Left hindlimb (tissue), 1 donor: ENCODE results near the gene ARHGAP15.

Experiments used
- DNase-seq: peaks from one replicate; pipeline ENCODE4 v3.0.0-alpha.2; 2018

ARHGAP15 gene

DNA sequence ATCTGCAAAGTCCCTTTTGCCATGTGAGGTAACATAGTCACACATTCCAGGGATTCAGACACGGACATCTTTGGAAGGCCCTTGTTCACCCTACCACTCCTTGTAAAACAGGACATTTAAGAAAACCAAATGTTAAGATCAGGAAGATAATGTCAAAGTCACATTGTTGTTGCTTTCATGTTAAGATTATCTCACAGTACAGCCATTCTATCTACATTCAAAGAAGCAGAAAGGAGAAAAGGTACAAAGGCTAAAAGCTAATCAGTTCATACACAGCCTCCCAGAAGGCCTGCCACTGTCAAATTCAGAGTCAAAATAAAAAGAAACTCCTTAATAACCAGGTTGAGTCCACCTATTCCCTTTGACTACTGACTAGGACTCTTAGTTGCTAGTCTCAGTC, 573.7 kb downstream of the ARHGAP15 start:
- DNase-seq: no peak

DNA sequence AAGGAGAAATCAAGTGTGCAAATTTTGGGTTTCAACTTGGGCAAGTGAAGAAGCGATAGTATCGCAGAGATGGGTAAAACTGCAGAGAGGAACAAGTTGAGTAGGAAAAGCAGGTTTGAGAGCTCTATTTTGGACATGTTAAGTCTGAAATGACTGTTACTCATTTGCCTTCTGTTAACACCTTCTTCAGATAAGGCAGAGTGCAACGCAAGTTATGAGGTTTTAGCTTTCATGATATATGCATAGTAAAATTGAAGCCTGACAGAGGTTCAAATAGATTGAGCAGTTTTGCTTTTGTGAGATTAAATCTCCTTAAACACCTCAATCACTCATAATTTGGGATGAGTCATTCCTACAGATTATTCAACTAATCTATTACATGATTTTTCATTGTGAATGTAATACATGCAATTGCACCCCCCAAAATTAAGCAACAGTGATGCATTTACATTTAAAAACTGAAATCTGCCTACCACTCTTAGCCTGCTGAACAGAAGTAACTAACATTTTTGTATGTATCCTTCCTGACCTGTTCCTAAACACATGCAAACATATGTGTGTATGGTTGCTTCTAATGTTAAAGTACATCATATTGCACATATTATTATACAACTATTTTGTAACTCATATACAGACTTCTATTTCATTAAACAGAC, 575.4 kb downstream of the ARHGAP15 start:
- no peak for DNase-seq

DNA sequence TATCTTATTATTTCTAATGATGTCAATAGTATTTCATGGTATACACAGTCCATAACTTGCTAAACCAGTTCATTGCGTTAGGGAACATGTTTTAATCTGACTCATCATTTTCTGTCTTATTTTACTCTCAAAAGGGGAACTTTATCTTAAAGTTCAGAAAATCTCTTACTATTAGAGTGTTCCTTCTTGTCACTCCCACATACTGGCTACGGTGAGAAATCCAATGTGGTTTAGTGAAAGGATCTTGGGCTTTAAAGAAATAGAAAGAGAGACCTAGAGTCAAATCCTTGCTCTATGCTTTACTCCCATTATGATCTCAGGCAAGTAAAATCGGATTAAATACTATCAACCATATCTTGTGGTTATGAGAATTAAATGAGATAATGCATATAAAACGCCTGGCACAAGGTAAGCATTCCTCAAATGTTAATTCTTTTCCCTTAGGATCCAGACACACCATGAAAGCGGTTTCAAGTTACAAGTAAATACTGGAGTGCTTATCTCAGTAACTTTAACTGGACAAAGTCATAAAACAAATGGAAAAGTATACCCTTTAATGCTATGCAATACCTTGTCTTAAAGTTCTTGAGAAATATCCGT, 576.0 kb downstream of the ARHGAP15 start:
- DNase-seq: no peak

DNA sequence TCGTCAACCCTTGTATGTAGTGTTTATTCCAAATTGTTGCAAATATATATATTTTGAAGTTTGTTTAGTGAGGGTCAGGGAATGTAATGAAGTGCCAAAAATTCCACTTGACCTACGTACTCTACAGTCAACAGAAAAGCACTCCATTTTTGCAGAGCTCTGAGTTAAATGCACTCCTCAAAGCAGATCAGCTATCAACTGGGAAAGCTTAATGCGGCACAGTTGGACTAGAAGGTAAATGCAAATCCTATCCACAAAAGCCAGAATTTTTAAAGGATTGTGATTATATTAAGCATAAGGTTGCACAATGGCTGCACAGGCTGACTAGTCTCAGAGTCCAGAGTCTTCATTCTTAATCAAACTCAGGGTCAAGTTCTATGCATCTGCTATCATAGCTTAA, 577.1 kb downstream of the ARHGAP15 start:
- DNase-seq: no peak

DNA sequence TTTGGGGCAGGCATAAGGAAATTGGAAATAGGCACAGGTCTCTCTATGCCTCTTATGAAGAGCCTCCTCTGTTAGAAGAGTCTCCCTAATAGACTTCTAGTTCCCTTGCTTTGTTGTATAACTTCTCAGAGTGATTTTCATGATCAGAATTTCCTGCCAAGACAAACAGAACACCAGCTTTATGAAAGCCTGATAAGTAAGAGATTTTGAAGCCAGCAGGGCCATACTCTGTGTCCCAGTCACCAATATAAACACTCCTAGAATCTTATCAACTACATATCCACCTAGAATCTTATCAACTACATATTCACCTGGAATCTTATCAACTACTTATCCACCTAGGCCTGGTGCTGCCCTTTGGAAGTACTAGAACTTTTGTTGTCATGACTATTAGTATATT, 579.5 kb downstream of the ARHGAP15 start:
- DNase-seq: no peak

DNA sequence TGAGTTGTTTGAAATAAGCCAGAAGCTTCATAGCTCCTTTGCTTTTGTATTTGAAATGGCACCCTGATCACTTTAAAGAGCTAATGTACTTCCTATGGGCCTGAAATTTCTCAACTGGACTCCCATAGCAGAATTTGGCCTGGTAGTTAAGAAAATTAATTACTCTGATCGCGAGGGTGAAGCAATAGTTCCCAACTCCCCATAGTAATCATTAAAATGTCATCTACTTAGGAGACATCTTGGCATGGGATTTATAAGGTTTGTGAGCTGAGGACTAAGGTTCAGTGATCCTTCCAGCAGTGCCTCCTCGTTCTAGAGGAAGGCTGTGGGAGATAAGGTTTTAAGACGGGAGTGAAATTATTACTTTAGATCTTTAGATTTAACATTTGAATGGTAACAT, 581.0 kb downstream of the ARHGAP15 start:
- no peak for DNase-seq

DNA sequence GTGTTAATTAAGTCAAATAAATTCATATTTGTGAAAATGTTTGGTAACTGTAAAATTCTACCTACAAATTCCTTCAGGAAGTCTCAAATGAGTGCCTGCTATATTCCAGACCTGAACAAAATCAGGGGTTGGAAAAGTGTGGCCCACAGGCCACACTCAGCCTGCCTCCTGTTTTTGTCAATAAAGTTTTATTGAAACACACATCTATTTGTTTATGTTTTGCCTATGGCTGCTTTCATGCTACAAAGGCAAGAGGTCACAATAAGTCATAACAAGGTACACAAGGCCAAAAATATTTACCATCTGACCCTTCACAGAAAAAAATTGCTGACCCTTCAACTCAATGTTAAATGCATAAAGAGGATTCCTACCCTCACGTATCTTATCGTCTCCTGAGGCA, 581.7 kb downstream of the ARHGAP15 start:
- no peak for DNase-seq

DNA sequence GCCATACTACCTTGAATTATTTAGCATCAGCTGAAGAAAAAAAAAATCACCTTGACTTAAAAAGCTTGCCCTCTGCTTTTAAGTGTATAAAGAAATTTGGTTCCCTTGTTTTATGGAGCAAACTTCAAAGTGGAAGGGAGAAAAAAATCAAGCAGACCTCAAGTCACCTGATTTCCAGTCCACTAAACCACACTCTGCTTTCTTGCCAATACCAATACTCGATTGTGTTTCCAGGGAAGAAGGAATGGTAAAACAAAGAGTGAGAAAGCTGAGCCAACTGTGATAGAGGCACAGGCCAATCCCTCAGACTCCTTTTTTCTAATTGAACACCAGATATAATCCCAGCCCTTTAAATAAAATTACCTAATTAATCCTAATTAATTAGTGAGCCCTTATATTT, 587.3 kb downstream of the ARHGAP15 start:
- DNase-seq: no peak

DNA sequence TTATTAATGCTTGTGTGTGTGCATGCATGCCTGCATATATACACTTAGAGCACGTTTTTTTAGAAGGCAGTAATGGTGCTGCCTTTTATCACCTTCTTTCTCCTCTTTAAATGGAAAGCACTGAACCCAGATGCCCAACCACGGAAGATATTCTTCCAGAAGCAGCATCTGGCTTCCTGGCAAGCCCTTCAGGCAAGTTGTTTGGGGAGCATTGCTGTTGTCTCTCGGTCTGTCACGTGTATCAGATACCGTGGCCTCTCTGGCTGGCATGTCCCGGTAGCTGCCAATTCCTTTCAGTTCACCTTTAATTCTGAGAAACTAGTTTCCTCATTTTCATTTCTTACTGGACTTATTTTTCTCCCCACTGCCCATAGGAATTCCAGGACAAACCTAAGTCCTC, 587.8 kb downstream of the ARHGAP15 start:
- DNase-seq: peak; percentile 28

DNA sequence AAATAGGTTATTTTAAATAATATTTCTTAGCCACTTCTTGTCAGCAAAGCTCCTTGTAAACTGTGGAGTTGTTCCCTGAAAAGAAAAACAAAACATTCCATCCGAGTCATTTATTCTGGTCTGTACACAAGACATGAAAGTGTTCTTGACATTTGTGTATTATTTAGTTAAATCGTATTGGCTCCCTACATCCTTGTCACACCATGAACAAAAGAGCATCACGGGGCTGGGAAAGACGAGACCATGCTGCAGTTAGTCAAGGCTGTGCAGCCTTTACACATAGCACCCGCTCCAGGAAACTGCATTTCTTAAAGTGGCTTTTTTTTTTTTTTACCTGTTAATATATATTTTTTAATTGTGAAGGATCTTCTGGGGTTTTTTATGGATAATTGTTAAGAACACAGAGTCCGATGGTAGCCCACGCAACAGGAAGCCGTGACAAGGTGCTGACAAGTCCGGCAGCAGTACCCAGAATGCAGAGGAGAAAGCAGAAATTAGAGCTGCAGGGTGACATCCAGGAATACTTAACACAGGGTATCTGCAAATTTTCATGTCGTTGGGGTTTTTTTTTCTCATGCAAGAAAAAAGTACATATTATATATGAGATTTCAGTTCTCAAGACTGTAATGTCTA, 588.4 kb downstream of the ARHGAP15 start:
- no peak for DNase-seq

DNA sequence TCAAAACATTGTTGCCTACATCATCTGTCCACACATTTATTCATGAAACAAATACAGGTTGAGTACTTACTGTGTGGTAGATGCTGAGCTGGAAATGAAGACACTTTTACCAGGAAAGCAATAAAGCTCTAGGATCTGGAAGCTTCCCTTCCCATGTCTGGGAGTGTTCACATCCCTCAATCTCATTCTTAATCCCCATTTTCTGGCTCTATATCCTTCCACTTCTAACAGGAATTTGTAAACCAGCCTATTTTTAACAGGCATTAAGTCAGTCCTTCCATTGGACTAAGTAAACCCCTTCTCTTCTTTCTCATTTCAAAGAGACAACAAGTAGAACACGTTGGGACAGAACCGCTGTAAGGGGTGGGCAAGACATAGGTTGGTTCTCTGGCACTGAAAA, 589.5 kb downstream of the ARHGAP15 start:
- DNase-seq: no peak

DNA sequence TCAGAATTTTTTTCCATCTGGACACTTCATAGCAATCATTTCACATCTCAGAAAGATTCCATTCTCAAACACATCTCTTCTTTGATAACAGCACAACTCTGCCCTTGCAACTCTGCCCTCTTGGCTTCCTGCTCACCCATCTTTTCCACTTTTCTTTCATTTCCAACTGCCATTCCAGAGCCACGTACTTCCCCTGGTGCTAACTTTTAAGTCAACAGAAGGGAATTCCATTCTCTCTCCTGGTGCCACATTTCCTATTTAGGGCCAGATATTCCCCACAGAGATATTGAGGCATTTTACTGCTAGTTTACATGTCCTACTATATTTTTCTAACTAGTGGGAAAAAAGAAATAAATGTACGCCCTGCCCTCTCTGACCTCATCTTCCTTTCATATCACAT, 590.2 kb downstream of the ARHGAP15 start:
- DNase-seq: no peak

DNA sequence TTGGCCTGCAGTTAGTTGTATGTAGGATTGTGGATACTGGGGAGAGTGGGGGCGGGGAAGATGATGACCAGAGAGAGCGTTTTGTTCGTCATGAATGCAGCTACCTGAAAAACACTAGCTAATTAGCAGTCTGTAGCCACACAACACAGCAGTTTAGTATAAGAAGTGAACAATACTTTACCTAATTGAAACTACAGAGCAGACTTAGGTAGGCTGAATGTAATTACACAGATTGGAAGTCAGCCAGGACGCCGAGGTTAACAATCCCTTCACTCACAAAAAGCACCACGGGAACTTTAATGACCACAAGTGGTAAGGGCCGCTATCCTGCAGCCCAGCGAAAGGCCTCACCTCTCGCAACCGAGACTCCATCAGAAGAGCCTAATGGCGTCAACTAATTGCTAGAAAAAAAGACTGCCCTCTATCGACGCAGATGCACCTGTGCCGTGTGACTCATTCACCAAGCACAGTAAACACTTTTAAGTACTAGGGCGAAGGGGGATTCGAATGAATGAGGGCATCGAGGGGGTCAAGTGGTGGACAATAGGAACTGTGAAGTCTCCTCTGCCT, 591.0 kb downstream of the ARHGAP15 start:
- DNase-seq: no peak

DNA sequence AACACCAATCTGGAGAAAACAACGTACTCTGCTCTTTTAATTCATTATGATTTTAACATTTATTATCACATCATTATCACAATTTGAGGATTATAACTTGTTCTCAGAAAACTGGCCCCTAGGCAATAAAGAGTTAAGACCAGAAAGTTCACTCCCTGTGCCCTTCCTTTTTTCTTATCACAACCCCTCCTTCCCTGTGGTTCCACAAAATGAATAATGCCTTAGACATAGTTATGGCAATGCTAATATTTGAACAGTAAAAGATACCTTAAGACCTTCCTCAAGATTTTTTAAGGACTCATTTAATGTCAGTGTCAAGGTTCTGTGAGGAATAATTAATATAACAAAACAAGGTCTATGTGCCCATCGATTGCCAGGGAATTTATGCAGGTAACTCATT, 596.2 kb downstream of the ARHGAP15 start:
- DNase-seq: no peak

DNA sequence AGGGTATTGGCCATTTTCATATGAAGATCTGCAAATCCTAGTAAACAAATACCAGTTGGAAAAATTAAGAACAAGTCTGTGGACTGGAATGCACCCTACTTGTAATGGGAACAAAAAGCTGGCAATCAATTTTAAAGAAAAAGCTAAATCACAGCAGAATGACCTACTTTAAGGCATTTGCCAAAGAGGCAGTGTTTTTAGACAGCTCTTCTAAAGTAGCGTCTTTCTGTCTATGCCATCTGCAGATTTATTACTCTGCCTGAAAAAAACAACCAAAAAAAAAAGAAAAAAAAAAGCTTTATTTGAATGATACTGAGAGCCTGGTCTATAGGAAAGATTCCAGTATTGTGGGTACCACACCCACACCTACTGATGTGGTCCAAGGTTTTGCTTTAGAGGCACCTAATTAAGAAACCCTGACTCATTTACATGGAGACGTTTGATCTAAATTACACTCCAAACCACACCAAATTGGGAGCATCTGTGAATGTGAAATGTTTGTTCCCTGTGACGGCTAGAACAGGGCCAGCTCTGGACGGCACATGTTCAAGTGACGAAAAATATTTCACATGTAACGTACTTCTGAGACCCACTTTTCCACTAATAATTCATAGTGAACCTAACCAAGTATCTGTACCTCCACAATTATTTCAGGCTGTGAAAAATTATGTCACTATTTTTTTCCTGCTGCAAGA, 597.1 kb downstream of the ARHGAP15 start:
- no peak for DNase-seq

DNA sequence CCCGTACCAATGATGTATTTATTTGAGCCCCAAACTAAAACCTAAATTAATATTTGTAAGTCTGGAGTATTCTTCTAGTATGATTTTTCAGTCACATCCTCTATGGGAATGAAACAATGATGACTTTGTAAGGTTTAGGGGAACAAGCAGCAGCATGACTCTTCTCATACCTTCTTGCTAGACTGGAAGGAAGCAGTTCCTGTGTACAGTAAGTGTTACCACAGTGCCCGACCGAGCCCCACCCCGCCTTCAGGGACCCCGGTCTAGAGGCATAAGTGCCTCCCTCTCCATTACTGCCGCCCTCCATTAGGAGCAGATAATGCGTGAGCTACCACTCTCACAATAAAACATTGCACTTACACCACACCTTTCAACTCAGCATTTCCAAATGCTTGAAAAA, 599.3 kb downstream of the ARHGAP15 start:
- no peak for DNase-seq

DNA sequence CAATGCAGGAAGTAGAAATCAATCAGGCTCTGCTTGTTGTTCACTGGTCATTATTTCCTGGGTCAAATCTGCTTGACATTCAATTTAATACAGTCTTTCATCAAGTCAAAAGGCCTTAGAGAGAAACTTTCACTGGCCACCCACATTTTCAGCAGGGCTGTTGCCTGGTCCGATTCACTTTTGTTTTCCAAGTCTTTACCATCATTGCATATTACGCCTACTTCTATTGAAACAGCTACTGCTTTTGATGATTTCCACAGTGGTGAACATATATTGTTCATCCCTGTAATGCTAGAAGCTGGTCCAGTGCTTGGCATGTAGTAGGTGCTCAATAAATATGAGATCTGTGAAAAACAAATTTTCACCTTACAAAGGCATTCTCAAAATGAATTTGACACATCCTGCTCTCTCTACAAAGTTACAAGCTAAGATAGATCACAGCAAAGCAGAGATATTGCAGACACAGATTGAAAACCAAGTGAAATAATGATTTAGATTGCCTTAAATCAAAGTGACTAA, 600.1 kb downstream of the ARHGAP15 start:
- no peak for DNase-seq

DNA sequence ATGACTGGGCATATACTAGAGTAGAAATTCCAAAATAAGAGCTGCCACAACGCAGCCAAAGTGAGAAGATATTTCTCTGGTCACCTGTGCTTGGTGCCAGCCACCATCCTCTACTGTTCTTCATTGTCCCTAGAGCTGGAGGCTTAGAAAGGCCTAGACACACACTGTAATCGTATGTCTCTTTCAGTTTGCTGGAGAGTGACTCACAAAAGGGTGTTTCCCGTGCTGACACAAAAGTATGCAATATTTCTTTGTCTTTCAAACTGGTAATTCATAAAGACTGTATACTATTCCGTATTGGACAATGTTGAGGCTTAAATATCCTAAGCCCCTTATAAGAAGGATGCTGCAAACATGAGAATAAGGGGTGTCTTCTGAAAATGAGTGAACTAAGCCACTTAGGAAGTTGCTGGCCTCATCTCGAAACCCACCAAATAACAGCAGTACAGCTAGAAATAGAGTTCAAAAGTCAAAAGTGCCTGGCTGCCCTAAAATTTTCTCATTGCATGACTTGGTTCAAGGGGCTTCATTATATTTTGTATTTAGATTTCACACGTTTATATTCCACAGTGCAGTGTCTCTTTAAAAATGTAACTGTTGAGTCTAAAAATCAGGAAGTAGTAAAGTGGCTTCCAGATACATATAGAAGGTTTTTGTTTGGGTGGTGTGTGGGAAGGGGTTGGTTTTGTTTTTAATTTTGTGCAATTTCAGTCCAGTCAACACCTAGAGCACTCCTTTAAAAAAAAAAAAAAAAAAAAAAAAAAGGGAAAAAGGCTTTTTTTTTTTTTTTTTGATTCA, 601.1 kb downstream of the ARHGAP15 start:
- no peak for DNase-seq

DNA sequence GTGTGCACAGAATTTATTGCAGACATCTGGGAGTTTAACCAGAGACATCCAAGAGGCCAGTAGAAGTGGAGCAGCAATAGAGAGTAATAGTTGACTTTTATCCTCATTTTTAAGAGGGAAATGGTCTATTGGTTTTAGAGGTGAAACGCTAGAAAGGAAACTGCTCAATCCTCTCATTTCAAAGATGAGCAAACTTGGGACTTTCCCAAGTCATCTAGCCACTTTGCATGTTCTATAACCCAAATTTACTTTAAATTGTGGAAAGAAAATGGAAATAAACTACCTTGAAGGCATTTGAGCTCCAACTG, 601.7 kb downstream of the ARHGAP15 start:
- no peak for DNase-seq

DNA sequence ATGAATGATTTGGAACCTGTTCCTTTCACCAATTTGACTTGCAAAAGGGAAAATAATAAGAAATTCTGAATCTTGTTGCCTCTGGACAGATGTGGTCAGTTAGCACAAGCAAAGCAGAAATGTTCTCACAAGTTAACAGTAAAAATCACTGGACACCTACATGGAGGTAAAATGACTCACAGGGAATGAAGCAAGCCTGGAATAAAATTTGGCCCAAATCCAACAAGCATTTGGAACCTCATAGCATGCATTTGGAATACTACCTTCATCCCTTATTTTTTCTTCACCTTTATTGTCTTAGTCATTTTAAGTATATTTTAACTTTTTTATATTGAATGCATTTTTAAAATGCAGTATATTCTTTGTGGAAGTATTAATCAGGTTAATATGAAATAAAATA, 602.9 kb downstream of the ARHGAP15 start:
- no peak for DNase-seq

DNA sequence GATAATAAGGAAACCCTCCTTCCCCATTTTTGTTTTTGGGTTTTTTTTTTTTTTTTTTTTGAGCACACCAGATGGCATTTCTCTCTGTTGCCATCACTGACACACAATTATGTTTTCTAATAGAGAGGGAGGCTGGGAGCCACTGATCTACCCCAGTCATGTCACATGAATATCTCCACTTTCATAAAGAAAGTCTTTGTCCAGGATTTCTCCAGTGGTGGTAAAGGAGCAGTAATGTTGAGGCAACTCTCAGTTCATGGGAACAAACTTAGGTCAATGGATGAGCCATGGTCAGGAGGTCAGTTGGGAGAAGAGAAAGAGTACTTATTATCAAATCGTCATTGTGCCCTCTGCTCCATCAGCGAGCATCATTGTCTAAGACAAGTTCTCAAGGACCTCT, 603.7 kb downstream of the ARHGAP15 start:
- no peak for DNase-seq

DNA sequence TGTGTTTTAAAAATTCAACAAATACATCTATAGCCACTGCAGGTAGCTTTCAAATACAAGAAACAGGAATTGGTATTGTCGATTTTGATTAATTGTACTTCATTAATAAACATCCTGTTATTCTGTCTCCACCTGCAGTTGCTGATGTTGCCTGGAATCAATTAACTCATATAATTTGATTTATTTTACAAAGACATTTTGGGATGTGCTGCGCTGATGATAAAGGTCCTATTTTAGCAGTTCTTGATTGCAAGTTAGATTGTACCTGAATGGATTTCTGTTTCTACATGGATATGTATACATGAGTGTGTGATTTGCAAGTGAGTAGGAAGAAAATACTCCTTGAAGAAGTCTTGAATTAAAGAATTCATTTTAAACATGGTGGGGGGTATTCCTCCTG, 605.3 kb downstream of the ARHGAP15 start:
- DNase-seq: no peak

DNA sequence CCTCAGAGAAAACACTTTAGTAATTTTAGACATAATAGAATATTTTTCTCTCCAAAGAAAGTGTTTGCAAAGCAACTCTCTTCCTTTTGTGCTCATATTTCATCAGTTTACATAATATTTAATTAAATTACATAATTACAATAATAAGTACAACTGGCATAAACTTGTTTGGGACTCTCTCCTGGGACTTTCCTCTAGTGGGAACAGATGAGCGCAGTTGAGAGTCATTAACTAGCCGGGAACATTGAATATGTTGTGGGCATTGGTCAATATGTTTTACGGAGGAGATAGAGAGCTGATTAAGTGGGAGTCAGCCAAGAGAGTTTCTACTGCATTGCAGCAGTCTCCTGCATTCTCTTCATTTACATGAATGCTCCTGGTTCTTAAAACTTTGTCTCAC, 607.7 kb downstream of the ARHGAP15 start:
- no peak for DNase-seq
